CD4-positive, alpha-beta T cell treated with Interleukin-15 for 1 hour (primary cell): ENCODE measurements around the gene NARF.
"Not testable (repeated sequence)": the region's sequence is repeated elsewhere in the genome, so short reads cannot be mapped to it uniquely, and the experiment has no call there.

Experiments
- DNase-seq: peaks from one replicate; pipeline ENCODE4 v3.0.0-alpha.2; 2020

The NARF gene

DNA sequence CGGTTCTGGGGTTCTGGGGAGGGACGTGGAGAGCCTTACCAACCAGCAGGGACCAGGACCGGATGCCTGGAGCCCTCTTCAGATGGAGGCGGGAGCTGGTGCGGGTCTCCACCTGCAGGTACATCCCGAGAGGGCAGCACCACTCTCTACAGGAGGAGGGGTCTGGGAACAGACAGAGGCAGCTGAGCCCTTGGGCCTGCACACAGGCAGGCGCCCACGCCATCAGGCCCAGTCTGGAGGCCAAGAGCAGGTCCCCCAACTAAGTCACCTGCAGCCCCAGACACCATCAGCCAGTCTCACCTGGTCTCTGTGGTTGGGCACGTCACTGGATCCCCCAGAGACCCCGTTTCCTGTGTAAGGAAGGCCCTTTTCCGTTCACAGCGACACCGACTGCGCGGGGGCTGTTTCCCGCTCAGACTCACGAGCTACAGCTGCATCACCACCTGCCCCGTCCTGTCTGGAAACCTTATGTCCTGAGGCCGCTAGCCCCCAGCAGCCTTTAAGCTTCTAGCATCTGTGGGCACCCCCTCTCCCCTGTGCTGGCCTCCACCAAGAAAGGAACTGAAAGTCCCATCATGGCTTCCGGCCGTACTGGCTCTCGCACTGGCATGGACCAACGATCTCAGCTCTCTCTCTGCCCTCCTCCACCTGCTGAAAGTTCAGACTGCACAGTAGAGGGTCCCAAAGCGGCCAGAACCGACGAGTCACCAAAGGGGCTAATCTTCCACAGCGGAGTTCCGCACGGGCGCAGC is 9.2 kb upstream of the NARF start:
- DNase-seq = peak; percentile 92

DNA sequence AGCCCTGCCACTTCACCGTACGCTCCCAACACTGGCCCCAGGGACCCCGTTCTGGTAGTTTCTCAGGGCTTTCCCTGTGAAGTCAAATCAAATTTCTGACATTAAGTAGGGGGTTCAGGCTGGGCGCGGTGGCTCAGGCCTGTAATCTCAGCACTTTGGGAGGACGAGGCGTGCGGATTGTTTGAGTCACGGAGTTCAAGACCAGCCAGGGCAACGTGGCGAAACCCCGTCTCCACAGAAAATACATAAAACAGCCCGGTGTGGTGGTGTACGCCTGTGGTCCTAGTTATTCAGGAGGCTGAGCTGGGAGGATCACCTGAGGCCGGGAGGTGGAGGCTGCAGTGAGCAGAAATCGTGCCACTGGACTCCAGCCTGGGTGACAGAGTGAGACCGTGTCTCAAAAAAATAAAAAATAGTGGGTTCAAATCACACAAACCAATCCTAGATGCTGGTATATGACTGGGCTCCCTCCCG is 8.6 kb upstream of the NARF start:
- DNase-seq = no peak

DNA sequence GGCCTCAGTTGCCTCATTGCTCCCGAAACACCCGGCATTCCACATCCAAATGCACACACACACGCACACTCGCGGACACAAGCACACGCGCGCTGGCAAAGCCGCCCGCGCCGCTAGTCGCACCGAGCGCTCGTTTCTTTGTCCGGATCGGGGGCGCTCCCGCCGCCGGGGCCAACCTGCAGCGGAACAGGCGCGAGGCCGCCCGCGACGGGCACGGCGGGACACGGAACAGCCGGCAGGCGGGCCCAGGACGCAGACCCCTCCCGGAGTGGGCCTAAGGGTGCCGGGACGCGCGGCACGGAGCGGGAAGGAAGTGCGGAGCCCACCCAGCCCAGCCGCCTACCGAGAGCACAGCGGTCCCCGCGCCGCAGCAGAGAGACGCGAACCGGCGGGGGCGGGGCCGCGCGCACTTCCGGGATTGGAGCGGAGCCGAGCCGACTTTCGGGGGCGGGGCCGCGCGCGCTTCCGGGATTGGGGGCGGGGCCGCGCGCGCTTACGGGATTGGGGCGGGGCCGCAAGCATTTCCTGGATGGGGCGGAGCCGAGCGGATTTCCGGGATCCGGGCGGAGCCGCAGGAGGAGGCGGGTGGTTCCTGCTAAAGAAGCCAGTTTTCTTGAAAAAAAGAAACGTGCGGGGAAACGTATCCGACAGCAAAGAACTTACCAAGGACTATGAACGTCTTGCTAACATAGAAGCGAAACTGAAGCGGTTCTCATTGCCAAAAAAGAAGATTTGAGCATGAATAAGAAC is 8.0 kb upstream of the NARF start, which contains the start of gene CYBC1:
Gene CYBC1, minus strand, starts transcription at position 396 of the 750 bp plus-strand sequence. CDS start 1,498 bp downstream, outside the sequence.
- DNase-seq = peak; percentile 92

DNA sequence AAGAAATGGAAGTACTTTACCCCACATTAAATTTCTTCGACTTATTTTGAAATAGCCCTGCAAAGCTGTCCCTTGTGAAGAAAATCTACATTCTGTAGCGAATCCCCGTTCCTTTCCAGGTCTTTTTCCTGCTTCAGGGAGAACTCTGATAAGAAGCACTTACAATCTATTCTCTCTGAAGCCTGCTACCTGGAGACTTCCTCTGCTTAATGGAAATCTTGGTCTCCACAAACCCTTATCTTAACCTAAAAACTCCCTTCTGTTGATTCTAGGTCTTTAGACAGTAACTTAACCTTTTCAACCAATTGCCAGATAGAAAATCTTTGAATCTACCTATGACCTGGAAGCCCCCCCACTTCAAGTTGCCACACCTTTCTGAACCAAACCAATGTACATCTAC is 6.4 kb upstream of the NARF start:
- no peak for DNase-seq

- not testable (repeated sequence) for DNase-seq
These were observed 5.4 kb upstream of the NARF start for GRCh38 chr17:82453151-82453550.

DNA sequence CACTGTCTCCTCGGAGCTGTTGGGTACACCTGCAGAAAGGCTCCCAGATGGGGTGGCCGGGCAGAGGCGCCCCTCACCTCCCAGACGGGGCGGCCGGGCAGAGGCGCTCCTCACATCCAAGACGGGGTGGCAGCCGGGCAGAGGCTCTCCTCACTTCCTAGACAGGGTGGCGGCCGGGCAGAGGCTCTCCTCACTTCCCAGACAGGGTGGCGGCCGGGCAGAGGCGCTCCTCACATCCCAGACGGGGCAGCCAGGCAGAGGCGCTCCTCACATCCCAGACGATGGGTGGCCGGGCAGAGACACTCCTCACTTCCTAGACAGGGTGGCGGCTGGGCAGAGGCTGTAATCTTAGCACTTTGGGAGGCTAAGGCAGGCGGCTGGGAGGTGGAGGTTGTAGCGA is 4.8 kb upstream of the NARF start:
- not testable (repeated sequence) for DNase-seq

DNA sequence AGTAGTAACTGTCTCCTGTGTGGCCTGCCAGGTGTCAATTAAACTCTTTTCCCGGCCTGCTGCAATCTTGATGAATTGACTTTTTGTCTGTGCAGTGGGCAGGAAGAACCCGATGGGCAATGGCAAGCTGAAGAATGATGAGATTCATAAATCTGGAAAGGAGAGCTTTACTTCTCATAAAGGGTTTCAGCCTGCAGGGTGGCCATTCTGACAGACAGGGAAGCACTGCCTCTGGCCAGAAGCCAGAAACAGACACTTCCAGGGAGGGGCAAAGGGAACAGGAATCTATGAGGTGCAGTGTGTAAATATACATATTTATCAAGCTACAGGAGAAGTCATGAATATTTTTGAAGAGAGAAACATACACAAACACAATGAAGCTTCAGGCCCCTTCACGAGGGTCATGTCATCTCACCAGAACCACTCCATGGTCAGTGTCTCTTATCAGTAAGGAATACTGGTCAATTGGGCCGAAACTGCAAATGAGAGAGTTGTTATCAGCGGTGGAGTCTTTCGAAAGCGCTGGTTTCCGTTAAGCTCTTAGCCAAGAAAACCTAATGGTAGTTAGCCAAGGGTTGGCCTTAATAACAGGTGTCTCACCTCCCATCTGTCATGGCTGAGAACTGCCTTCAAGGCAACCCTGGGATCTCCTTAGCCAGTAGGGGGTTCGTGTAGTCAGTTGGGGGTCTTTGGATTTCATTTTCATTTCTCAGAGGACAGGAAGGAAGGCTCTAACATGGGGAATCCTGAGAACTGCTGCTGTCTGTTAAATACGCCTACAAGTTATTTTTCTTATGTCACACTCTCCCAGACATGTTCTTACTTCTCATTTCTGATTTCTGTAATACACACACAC is 1.2 kb upstream of the NARF start:
- peak; percentile 40 for DNase-seq

DNA sequence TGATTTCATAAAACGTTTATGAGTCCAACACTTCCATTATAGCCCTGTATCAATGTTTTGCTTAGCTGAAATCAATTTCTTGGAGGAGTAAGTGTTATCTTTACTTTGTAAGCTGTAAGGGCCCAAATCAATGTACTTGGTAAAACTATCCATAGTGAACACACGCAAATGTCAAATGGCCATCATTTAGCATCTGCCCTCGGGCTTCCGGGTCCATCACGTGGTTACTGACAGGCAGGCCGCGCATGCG is 687 bp upstream of the NARF start:
- no peak for DNase-seq

DNA sequence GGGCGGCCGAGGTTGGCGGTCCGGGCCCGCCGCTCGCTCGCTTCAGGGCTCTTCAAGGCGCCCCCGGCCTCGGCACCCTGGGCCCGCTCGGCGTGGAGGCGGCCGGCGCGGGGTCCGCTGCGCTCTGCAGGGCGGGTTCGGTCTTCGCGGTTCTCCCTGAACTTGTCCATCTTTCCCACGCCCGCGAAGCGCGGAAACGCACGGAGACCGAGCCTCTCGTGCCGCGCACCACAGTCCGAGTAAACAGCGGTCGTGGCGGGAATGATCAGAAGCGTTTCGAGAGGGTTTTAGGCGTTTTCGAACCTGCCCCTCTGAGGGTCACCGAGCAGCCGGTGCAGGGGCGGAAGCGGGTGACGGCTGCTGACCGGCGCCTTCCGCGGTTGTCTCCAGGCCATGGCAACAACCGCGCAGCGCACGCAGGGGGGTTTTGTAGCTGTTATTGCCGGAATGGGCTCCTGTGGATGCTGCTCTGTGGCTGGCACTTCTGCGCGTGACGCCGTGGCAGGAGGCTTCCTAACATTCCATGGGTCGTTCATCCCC is 414 bp downstream of the NARF start:
- DNase-seq = peak; percentile 44

DNA sequence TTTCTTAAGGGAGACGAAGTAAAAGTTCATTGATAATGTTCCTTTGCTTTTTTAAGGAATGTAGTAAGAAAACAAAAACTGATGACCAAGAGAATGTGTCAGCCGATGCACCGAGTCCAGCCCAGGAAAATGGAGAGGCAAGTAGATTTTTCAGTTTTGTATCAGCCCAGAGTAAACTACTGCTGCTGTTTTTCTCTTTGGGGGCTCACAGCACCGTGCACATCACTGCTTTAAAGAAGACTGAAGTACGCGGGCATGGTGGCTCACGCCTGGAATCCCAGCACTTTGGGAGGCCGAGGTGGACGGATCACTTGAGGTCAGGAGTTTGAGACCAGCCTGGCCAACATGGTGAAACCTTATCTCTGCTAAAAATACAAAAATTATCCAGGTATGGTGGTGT is 1.4 kb downstream of the NARF start:
- DNase-seq = not testable (repeated sequence)

- no peak for DNase-seq
These were observed 3.4 kb downstream of the NARF start for GRCh38 chr17:82461827-82462524.

- no peak for DNase-seq
These were observed 4.8 kb downstream of the NARF start for GRCh38 chr17:82463391-82463790.

DNA sequence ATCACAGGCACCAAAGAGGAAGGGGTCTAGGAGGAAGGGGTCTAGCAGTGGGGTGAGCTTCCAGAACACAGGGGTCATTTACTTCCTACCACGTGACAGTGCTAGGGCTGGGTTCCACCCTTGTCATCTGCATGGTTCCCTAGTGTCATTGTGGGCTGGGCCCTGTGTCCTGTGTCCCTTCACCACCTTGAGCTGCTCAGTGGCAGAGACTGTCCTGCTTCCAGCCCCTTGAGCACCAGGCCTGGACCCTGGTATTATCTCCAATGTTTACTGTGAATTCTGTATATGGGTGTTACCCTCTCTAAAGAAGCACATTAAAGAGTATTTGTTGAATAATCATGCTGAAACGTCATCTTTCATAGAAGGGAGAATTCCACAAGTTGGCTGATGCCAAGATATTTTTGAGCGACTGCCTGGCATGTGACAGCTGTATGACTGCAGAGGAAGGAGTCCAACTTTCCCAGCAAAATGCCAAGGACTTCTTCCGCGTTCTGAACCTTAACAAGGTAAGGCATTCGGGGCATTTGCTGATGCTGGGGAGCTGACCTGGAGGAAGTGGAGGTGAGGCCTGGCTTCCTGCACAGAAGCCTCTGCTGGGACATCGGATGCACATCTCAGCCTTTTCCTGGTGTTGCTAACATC is 5.5 kb downstream of the NARF start:
- DNase-seq = no peak

DNA sequence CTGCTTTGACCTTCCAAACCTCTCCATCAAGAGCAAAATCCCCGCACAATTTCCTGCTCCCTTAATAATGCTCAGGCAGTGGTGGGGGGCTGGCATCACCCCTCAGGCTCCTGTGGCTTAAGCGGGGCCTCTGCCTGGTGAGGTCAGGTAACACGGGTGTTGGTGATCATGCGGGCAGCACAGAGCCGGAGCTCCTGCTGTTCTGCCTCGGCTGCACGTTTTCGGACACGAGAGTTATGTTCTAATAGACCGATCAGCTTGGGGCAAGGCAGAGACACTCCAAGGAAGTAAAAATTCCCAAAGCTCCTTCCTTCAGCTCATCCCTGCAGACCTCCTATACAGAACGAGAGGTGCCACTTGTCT is 6.0 kb downstream of the NARF start:
- no peak for DNase-seq

DNA sequence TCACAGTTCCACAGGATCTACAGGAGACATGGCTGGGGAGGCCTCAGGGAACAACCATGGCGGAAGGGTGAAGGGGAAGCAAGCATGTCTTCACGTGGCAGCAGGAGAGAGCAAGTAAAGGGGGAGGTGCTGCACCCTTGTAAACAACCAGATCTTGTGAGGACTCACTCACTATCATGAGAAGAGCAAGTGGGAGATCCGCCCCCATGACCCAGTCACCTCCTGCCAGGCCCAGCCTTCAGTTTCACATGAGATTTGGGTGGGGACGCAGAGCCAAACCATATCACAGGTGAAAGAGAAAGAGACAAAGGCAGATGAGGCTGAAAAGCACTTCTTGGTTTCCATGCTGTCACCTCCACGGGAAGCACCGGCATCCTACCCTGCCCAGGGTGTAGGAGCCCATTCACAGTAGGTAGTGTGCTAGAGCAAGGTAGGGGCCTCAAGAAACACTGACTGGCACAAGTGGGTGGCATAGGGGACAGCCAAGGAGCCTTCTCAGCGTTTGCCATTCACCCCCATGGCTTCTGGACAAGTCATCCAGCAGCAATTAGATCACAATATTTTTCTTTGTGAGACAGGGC is 6.6 kb downstream of the NARF start:
- no peak for DNase-seq

DNA sequence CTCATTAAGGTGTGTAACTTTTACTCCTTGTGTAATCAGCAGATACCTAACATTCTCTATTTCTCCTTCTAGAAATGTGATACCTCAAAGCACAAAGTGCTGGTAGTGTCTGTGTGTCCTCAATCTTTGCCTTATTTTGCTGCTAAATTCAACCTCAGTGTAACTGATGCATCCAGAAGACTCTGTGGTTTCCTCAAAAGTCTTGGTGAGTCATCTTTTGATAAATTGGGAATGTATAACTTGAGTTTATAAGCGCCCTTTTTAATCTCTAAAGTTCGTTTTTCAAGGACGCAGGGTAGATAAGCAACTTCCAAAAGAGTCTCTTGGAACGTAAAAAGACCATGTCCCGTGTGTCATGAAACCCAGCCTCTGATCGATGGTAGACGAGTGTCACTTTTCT is 10.2 kb downstream of the NARF start:
- no peak for DNase-seq

DNA sequence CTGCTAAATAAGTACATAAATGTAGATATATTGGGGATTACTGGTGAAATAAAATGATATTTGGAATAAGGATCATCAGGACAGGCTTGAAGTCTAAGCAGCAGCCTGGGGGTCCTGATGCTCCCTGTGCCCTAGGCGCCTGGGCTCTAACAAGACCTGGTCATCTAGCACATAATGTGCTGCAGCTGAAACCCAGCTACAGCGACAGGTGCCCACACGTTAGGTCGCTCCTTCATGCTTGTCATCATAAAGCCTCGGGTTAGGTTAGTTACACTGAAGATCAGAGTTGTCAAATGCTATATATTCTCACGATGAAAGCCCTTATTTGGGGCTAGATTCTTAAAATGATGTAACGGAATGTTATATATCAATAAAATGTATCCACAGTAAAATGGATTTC is 11.5 kb downstream of the NARF start:
- DNase-seq = no peak

DNA sequence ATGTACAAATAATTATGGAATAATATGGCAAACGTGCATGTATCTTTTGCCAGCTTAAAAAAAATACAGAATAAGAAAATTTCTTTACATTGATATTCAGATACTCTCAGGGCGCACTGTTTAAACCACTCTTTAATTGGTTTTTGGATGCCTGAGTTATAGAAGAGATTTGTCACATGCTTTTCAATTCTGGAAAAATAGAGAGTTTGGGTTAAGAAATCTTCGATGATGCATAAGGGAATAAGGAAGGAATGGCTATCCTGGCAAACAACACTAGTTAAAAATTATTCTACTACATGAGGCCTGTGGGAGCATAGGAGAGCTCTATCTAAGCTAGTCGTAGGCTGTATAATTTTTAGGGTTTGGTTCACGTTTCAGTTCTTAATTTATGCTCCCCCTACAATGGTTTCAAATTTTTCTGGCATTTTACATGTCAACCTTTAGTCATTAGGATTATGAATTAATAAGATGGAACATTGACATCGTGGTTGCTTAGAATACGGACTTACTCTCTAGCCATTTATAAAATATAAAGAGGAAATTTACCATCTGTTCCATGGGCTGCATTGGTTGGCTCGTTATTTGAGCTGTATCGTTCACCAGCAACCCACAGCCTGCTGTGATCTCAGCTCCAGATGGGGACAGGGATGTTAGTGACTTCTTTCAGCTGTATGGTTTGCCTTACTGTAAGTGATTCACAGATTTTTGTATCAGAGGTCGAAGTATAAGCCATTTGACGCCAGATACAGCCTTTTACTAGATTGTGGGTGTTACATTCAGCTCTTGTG is 15.9 kb downstream of the NARF start:
- DNase-seq = no peak

DNA sequence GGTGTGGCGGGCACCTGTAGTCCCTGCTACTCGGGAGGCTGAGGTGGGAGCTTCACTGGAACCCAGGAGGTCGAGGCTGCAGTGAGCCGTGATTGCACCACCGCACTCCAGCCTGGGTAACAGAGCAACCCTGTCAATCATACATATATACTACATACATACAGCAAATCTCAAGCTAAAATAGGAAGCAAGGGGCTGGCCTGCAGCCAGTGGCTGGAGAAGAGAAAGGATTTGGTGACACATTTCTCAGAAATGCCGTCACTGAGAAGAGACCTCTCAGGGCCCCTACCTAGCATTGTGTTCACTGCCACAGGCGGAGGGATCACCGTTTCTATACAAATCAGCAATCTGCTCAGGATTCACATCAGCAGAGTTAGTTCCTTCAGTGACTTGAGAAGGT is 16.9 kb downstream of the NARF start:
- no peak for DNase-seq

GRCh38 chr17:82477934-82478333 is 19.4 kb downstream of the NARF start:
- DNase-seq = no peak

DNA sequence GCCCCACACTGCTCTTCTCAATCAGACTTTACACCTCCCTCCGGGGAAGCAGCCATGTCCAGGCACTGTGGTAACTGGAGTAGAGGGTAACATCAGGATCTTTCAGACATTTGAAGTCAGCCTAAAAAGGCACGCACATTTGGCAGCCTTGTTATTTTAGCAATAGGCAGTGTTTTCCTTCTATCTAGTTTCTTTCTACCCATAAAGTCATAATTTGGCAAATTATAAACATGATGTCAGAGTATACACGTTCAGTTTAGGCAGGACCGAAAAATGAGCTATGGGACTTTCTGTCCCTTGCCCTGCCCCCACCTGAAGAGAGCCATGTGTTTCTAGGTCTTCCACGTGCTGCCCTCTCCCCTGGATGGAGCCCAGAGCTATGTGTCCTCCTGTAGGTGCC is 21.1 kb downstream of the NARF start:
- no peak for DNase-seq
